HEK293T (cell line): ENCODE results near the gene SHC4.

Source experiments
- BHLHE40 ChIP-seq: fragments of 450-650 bp; IDR thresholded peaks from 2 replicates; pipeline ENCODE4 v1.6.1; 2016; ENCODE audit warnings: mild to moderate bottlenecking, moderate library complexity, borderline replicate concordance
- ELF4 ChIP-seq: fragments of 450-650 bp; IDR thresholded peaks from 2 replicates; pipeline ENCODE4 v1.6.1; 2017; ENCODE audit warnings: antibody characterized with exemption
- FOXK2 ChIP-seq: fragments of 450-650 bp; IDR thresholded peaks from 2 replicates; pipeline ENCODE4 v1.6.1; 2016; ENCODE audit warnings: mild to moderate bottlenecking
- FOXM1 ChIP-seq: fragments of 450-650 bp; IDR thresholded peaks from 2 replicates; pipeline ENCODE4 v1.6.1; 2017; ENCODE audit warnings: mild to moderate bottlenecking, borderline replicate concordance
- SP1 ChIP-seq: fragments of 450-650 bp; IDR thresholded peaks from 2 replicates; pipeline ENCODE4 v1.6.1; 2017
- SUZ12 ChIP-seq: fragments of 450-650 bp; IDR thresholded peaks from 2 replicates; pipeline ENCODE4 v1.6.1; 2016; ENCODE audit warnings: mild to moderate bottlenecking

DNA sequence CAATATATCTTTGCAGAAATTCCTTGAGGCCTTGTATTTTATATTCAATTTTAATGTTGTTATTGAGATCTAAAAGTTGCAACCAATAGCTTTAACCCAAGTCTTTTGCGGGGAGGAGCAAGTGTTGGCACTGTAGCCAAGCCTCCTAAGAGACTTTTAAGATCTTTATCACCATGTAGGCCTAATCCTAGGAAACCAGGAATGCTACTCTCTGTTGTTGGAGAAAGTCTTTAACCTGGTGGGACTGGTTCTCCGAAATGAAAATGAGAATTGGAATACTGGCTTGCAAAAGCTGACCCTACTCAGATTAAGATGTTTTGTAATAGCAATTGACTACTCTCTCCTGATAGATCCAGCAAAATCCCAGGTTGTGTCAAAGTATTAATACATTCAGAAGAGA lies 25.8 kb downstream of the SHC4 start:
- no peak for TF ChIP-seq FOXK2
- no peak for TF ChIP-seq ELF4
- no peak for TF ChIP-seq SP1
- no peak for TF ChIP-seq SUZ12
- no peak for TF ChIP-seq FOXM1
- TF ChIP-seq BHLHE40, result no peak
